K562 (cell line): ENCODE data around the gene NELFE. TPM values are rescaled to one million over a fixed set of nuclear protein-coding genes. Genes with fewer than 3 reads are reported as not detected.
"Not testable (repeated sequence)": the region's sequence is repeated elsewhere in the genome, so short reads cannot be mapped to it uniquely, and the experiment has no call there.

Source experiments
- ATAC-seq: fragments of 200-7000 bp; cut with Tn5 transposase; 3 replicates; pipeline ENCODE4 v1.9.1; 2020; ENCODE audit warnings: moderate library complexity
- BruUV-seq: library from RNA; stranded (reverse); fragments of 400-500 nt; replicated peaks from 2 replicates; lab custom pipeline; 2021; lab: Mats Ljungman, UMichigan
- CTCF ChIA-PET: fragments of 300-600 bp; formaldehyde crosslinking; extraction: SDS; loops from one replicate; lab custom pipeline; 2021; ENCODE audit warnings: low intra/inter-chr PET ratio; lab: Yijun Ruan, JAX
- POLR2A ChIA-PET: fragments of 300-600, 350-650 bp; sonication (Branson Sonifier 250); formaldehyde crosslinking; extraction: SDS; loops from one replicate; lab custom pipeline; 2021; ENCODE audit warnings: antibody characterized with exemption, inconsistent platforms; lab: Yijun Ruan, JAX
- DNase-seq, 4 experiments: peaks; one replicate each; pipeline versions ENCODE4 v3.0.0 to v3.0.0-alpha.2; 2011 to 2018; ENCODE audit warnings: low spot score in 3 of 4, mixed read lengths in 3 of 4; ENCODE audit errors: extremely low read depth in 1 of 4
- FAIRE-seq: peaks from 2 replicates; lab custom pipeline; 2011; peaks lifted over from hg19 to GRCh38; lab: Jason Lieb, UNC
- H2AFZ ChIP-seq: 2 replicates; pipeline ENCODE4 v1.6.0; 2011; ENCODE audit warnings: low read depth, low read length, control low read depth, inconsistent platforms
- H3K27ac ChIP-seq: fragments of 200-600 bp; 3 replicates; pipeline ENCODE4 v1.8.0; 2011; ENCODE audit warnings: low read depth, mild to moderate bottlenecking, control low read depth, inconsistent platforms, low read length, moderate library complexity, mixed read lengths; ENCODE audit errors: extremely low read depth
- H3K27me3 ChIP-seq, 2 experiments: fragments of 300-600 bp in 1 of 2; 2 replicates in 1 of 2; 3 replicates in 1 of 2; pipeline versions ENCODE4 v1.6.0 to v1.8.0; 2011; ENCODE audit warnings: inconsistent platforms in 2 of 2, low read length in 2 of 2, mild to moderate bottlenecking in 1 of 2, mixed read lengths in 1 of 2, moderate library complexity in 1 of 2; ENCODE audit not compliant: control insufficient read depth in 2 of 2, insufficient read depth in 2 of 2
- H3K36me3 ChIP-seq: fragments of 300-600 bp; 3 replicates; pipeline ENCODE4 v1.8.0; 2011; ENCODE audit warnings: mild to moderate bottlenecking, low read length, inconsistent platforms; ENCODE audit not compliant: control insufficient read depth, insufficient read depth
- H3K4me1 ChIP-seq, 2 experiments: fragments of 200-600 bp in 1 of 2; replicated peaks in 1 of 2; 2 replicates in 1 of 2; 3 replicates in 1 of 2; pipeline versions ENCODE4 v1.5.1 to v1.8.0; 2011; ENCODE audit warnings: inconsistent platforms in 2 of 2, low read length in 2 of 2, mild to moderate bottlenecking in 1 of 2, mixed read lengths in 1 of 2, moderate library complexity in 1 of 2; ENCODE audit not compliant: control insufficient read depth in 2 of 2, insufficient read depth in 2 of 2
- H3K4me2 ChIP-seq: 2 replicates; pipeline ENCODE4 v1.6.1; 2011; ENCODE audit warnings: low read length, control low read depth, inconsistent platforms, mixed read lengths; ENCODE audit not compliant: insufficient read depth
- H3K4me3 ChIP-seq: fragments of 200-600 bp; sonication (generic), shearing (Covaris generic); 2 replicates; pipeline ENCODE4 v1.5.1; 2016; ENCODE audit warnings: control low read depth, inconsistent platforms
- H3K79me2 ChIP-seq: fragments of 200-600 bp; 3 replicates; pipeline ENCODE4 v1.8.0; 2011; ENCODE audit warnings: low read length, inconsistent platforms; ENCODE audit not compliant: control insufficient read depth, insufficient read depth
- H3K9ac ChIP-seq, 2 experiments: 2 replicates each; pipeline versions ENCODE4 v1.6.0 to v1.6.1; 2011; ENCODE audit warnings: low read depth in 2 of 2, low read length in 2 of 2, control low read depth in 1 of 2, inconsistent platforms in 1 of 2, mild to moderate bottlenecking in 1 of 2, mixed read lengths in 1 of 2; ENCODE audit not compliant: insufficient read depth in 1 of 2
- H3K9me1 ChIP-seq: one replicate; pipeline ENCODE4 v1.6.0; 2011; ENCODE audit warnings: inconsistent platforms, mild to moderate bottlenecking, low read length, moderate library complexity; ENCODE audit not compliant: control insufficient read depth, insufficient read depth
- H3K9me3 ChIP-seq: replicated peaks from 2 replicates; pipeline ENCODE4 v1.5.1; 2011; ENCODE audit warnings: low read depth, low read length, inconsistent platforms; ENCODE audit not compliant: control insufficient read depth, insufficient read depth
- H4K20me1 ChIP-seq: replicated peaks from 2 replicates; pipeline ENCODE4 v1.6.1; 2011; ENCODE audit warnings: low read length, inconsistent platforms, mixed read lengths; ENCODE audit not compliant: control insufficient read depth, insufficient read depth
- ADNP ChIP-seq: fragments of 200-800 bp; sonication (Bioruptor generic); IDR thresholded peaks from 2 replicates; pipeline ENCODE4 v1.6.1; 2016; ENCODE audit warnings: missing genetic modification characterization, missing compliant biosample characterization
- ATF3 ChIP-seq, 2 experiments: fragments of 450-650 bp in 1 of 2; sonication (generic) in 1 of 2; formaldehyde crosslinking in 1 of 2; IDR thresholded peaks in 1 of 2; conservative IDR thresholded peaks in 1 of 2; 2 replicates each; pipeline versions ENCODE4 v1.6.1 to v1.8.1; 2016 to 2023; ENCODE audit warnings: mild to moderate bottlenecking in 2 of 2, moderate library complexity in 2 of 2, inconsistent platforms in 1 of 2, missing genetic modification reagents in 1 of 2
- BCOR ChIP-seq: fragments of 450-650 bp; IDR thresholded peaks from 2 replicates; pipeline ENCODE4 v1.6.1; 2016
- CHD4 ChIP-seq: fragments of 200-600 bp; sonication (generic); IDR thresholded peaks from 3 replicates; pipeline ENCODE4 v1.6.1; 2012; ENCODE audit warnings: low read depth, mild to moderate bottlenecking, mixed read lengths, low read length, inconsistent platforms; ENCODE audit not compliant: insufficient read depth, insufficient replicate concordance, poor library complexity, severe bottlenecking
- EGR1 ChIP-seq: fragments of 450-650 bp; conservative IDR thresholded peaks from 2 replicates; pipeline ENCODE4 v1.6.1; 2017; ENCODE audit warnings: mild to moderate bottlenecking
- EHMT2 ChIP-seq: fragments of 450-650 bp; IDR thresholded peaks from 2 replicates; pipeline ENCODE4 v1.6.1; 2018; ENCODE audit warnings: antibody characterized with exemption
- HDAC2 ChIP-seq: fragments of 450-650 bp; IDR thresholded peaks from 2 replicates; pipeline ENCODE4 v1.6.1; 2016; ENCODE audit warnings: mild to moderate bottlenecking
- HLTF ChIP-seq: fragments of 450-650 bp; IDR thresholded peaks from 2 replicates; pipeline ENCODE4 v1.6.1; 2016
- JUND ChIP-seq, 2 experiments: IDR thresholded peaks; 2 replicates in 1 of 2; 3 replicates in 1 of 2; pipeline ENCODE4 v1.6.1; 2011; ENCODE audit warnings: borderline replicate concordance in 2 of 2, low read depth in 2 of 2, low read length in 2 of 2, improper control_type of control experiment in 1 of 2, missing biosample characterization in 1 of 2, missing genetic modification characterization in 1 of 2, missing genetic modification reagents in 1 of 2
- KDM1A ChIP-seq, 2 experiments: fragments of 450-650 bp; IDR thresholded peaks; 2 replicates each; pipeline ENCODE4 v1.6.1; 2016; ENCODE audit warnings: mild to moderate bottlenecking in 2 of 2
- LARP7 ChIP-seq: fragments of 450-650 bp; IDR thresholded peaks from 2 replicates; pipeline ENCODE4 v1.6.1; 2016
- PKNOX1 ChIP-seq: fragments of 450-650 bp; IDR thresholded peaks from 2 replicates; pipeline ENCODE4 v1.6.1; 2016
- SMARCA5 ChIP-seq: fragments of 450-650 bp; IDR thresholded peaks from 2 replicates; pipeline ENCODE4 v1.6.1; 2016
- TRIM24 ChIP-seq, 2 experiments: fragments of 450-650 bp; IDR thresholded peaks; 2 replicates each; pipeline ENCODE4 v1.6.1; 2016
- WGBS: fragments of 100-300 bp; shearing (Covaris generic); methylation state at CpG from one replicate; pipeline ENCODE4 v1.1.6; 2016; ENCODE audit warnings: low coverage, mixed read lengths; ENCODE audit not compliant: insufficient coverage; ENCODE audit errors: missing lambda C conversion rate; 5-methylcytosine and 5-hydroxymethylcytosine counted together
- in situ Hi-C: fragments of 300-500 bp; cut with MboI; formaldehyde crosslinking; loops from 4 replicates; pipeline ENCODE4 v1.15.0; 2018; ENCODE audit warnings: inconsistent platforms, mixed read lengths
- intact Hi-C: fragments of 100-400 bp; cut with micrococcal nuclease; formaldehyde crosslinking; loops from 2 replicates; pipeline ENCODE4 v1.14.2; 2022
- polyA plus RNA-seq, 8 experiments: library from polyadenylated mRNA; depleted of rRNA in 4 of 8; stranded (reverse) in 5 of 8; unstranded in 3 of 8; fragments of >200 nt; fragmentation: Nextera tagmentation in 2 of 8; fragmentation: Illumina TruSeq in 1 of 8; extraction: Ambion mirVana in 2 of 8; extraction: Trizol in 1 of 8; gene quantifications; 2 replicates each; pipeline versions ENCODE4 v1.2.1 to v1.2.3, GENCODE V29; 2011 to 2014; ENCODE audit warnings: inconsistent platforms in 1 of 8, missing spikeins in 1 of 8
- total RNA-seq, 7 experiments: library from RNA; depleted of rRNA in 6 of 7; stranded (reverse); fragments of >200 nt in 6 of 7; fragmentation: Illumina TruSeq in 2 of 7; extraction: Trizol in 2 of 7; gene quantifications; 2 replicates each; pipeline versions ENCODE4 v1.2.1 to v1.2.3, GENCODE V29; 2011 to 2021; ENCODE audit warnings: low replicate concordance in 1 of 7

NELFE gene
- total and polyA plus RNA-seq, 9 of the 15 experiments (the other 6 are each of a cell fraction or from before 2014, with no cell fraction given): 15.2 to 157 (median 91.5) TPM

- H3K9ac ChIP-seq; CTCF ChIA-PET; ATAC-seq; BruUV-seq; FAIRE-seq; H3K36me3 ChIP-seq; H3K27me3 ChIP-seq; H4K20me1 ChIP-seq; H3K4me3 ChIP-seq; H2AFZ ChIP-seq; H3K4me2 ChIP-seq; H3K27ac ChIP-seq; in situ Hi-C loops; H3K9me3 ChIP-seq; H3K9me1 ChIP-seq; DNase-seq; H3K79me2 ChIP-seq; TF ChIP-seq JUND (tag; IDR thresholded peaks at IDR 0.05; ENCODE audit: borderline replicate concordance, low read depth, low read length); ATF3 (CRISPR knock-in tag; conservative IDR thresholded peaks at IDR 0.05): not testable (repeated sequence)
- TF ChIP-seq EGR1: peak; percentile 85
- TF ChIP-seq BCOR: 0 out of 2 replicates have a peak, but pooled peaks have one; percentile 9
- TF ChIP-seq KDM1A (IDR thresholded peaks at IDR 0.05): peak; percentile 41 to 54; a peak in 2 of 4 replicates
- 0 out of 2 replicates have a peak, but pooled peaks have one; percentile 15 for TF ChIP-seq SMARCA5
- TF ChIP-seq EHMT2: 0 out of 2 replicates have a peak, but pooled peaks have one; percentile 8
- TF ChIP-seq HDAC2: 0 out of 2 replicates have a peak, but pooled peaks have one; percentile 19
- peak; percentile 13; the same call in 1 of the 2 replicates for TF ChIP-seq PKNOX1
- TF ChIP-seq CHD4: peak; percentile 40
- TF ChIP-seq JUND (IDR thresholded peaks at IDR 0.05; ENCODE audit: borderline replicate concordance, low read depth, low read length): peak; percentile 4; the same call in 1 of the 2 replicates
- peak; percentile 55; the same call in 1 of the 2 replicates for TF ChIP-seq LARP7
- TF ChIP-seq ADNP (tag): peak; percentile 76
- peak; percentile 55 for TF ChIP-seq ATF3 (IDR thresholded peaks at IDR 0.05)
- 0 out of 4 replicates have a peak, but pooled peaks of 1 of the 2 experiments have one; percentile 16 for TF ChIP-seq TRIM24 (IDR thresholded peaks at IDR 0.05)
- TF ChIP-seq HLTF: peak; percentile 29; the same call in 1 of the 2 replicates
- intact Hi-C loops: loop anchor here (10.0 kb wide), 1 partner anchor 287 kb away; the partner anchor contains the start of genes GPSM3 and PBX2
- peaks cover 19 to 23% of the 10 kb centered on the region in 2 experiments for H3K4me1 ChIP-seq
- 42% methylated on average over 5 of the region's 5 CpGs for WGBS
- POLR2A ChIA-PET: interaction anchor here (0.6 to 1.6 kb wide), 2 partner anchors 10 to 72 kb away, joined by 3 to 6 read pairs; partner anchors contain the start of gene EHMT2
Observed at GRCh38 chr6:31908255-31908654, 50.5 kb downstream of the NELFE start.
